HAP-1 (cell line): ENCODE results near the gene SPDYC.

Experiments used
- DNase-seq, 2 experiments: peaks; one replicate each; pipeline ENCODE4 v3.0.0-alpha.2; 2016 to 2020; ENCODE audit warnings: low spot score in 2 of 2
- H3K27me3 ChIP-seq: fragments of 250-450 bp; sonication (Bioruptor Pico); 2 replicates; pipeline ENCODE4 v1.5.1; 2020; ENCODE audit warnings: low read depth, mild to moderate bottlenecking, moderate library complexity
- H3K36me3 ChIP-seq: fragments of 250-450 bp; sonication (Bioruptor Pico); replicated peaks from 2 replicates; pipeline ENCODE4 v1.5.1; 2020; ENCODE audit warnings: mild to moderate bottlenecking
- H3K4me1 ChIP-seq: fragments of 250-450 bp; sonication (Bioruptor Pico); 2 replicates; pipeline ENCODE4 v1.5.1; 2020; ENCODE audit warnings: mild to moderate bottlenecking
- H3K4me3 ChIP-seq: fragments of 250-450 bp; sonication (Bioruptor Pico); 2 replicates; pipeline ENCODE4 v1.5.1; 2020; ENCODE audit warnings: mild to moderate bottlenecking, moderate library complexity
- H3K9me3 ChIP-seq: fragments of 250-450 bp; sonication (Bioruptor Pico); 2 replicates; pipeline ENCODE4 v1.5.1; 2020; ENCODE audit warnings: mild to moderate bottlenecking, moderate library complexity
- in situ Hi-C: fragments of 300-500 bp; cut with MboI; formaldehyde crosslinking; loops from 3 replicates; pipeline ENCODE4 v1.14.3; 2020; ENCODE audit warnings: low sequenced_read_pairs, inconsistent platforms, mixed read lengths

SPDYC gene

DNA sequence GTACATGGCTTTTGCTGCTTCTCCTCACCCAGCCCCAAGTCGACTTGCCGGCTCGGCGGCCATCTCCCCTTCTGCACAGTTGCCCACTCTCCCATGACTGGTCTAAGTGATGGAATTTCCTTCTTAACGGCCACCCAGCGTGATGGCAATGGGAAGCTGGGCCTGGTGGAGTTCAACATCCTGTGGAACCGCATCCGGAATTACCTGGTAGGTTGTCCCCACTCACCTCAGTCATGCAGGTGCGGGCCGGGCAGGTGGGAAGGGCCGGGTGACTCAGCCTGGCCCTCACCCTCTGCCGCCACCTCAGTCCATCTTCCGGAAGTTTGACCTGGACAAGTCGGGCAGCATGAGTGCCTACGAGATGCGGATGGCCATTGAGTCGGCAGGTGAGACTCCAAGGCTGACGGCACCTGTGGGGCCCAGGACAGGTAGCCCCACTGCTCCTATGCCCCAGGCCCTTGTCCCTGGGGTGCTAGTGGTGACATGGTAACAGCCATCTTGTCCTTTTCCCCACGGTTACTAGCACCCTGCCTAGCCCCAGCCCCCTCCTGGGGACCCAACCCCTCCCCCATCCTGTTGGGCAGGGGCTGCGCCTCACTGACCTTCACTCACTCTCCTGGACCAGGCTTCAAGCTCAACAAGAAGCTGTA, 39.8 kb downstream of the SPDYC start:
- H3K9me3 ChIP-seq: no peaks in the 10 kb centered on the region
- no peaks in the 10 kb centered on the region for H3K27me3 ChIP-seq
- in situ Hi-C loops: no loop called here
- H3K4me1 ChIP-seq: no peaks in the 10 kb centered on the region
- H3K36me3 ChIP-seq: peaks cover 15% of the 10 kb centered on the region
- DNase-seq: no peak
- H3K4me3 ChIP-seq: no peak overlapping the region

DNA sequence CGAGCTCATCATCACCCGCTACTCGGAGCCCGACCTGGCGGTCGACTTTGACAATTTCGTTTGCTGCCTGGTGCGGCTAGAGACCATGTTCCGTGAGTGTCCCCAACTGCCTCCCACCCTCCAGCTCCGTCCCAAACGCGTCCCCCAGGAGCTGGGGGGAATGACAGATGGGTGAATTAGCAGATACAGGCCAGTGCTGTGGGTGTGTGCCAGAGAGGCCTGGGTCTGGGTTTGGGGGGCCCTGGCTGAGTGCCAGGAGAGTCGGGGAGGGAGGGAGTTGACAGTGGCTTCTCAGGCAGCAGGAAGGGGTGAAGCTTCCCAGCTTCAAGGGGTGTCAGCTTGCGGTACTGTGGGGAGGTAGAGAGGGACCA, 40.3 kb downstream of the SPDYC start:
- in situ Hi-C loops: no loop called here
- H3K36me3 ChIP-seq: peaks cover 12% of the 10 kb centered on the region

GRCh38 chr11:65210748-65211147, 40.7 kb downstream of the SPDYC start:
- DNase-seq: no peak
- H3K4me3 ChIP-seq: no peak overlapping the region
- in situ Hi-C loops: no loop called here
- H3K27me3 ChIP-seq: no peaks in the 10 kb centered on the region
- H3K9me3 ChIP-seq: no peaks in the 10 kb centered on the region
- peaks cover 11% of the 10 kb centered on the region for H3K36me3 ChIP-seq
- no peaks in the 10 kb centered on the region for H3K4me1 ChIP-seq

More for the DNA sequence above, 40.3 kb downstream of the SPDYC start:
- no peaks in the 10 kb centered on the region for H3K9me3 ChIP-seq
- no peak overlapping the region for H3K4me3 ChIP-seq
- H3K27me3 ChIP-seq: no peaks in the 10 kb centered on the region
- no peaks in the 10 kb centered on the region for H3K4me1 ChIP-seq
- DNase-seq: no peak

- Histone ChIP-seq H3K36me3 (peaks cover 4% of the 10 kb centered on the region; the same call in 1 of the 2 replicates), H3K4me3 (no peak overlapping the region), H3K27me3 (no peaks in the 10 kb centered on the region), H3K9me3 (no peaks in the 10 kb centered on the region), H3K4me1 (no peaks in the 10 kb centered on the region)
- in situ Hi-C loops: no loop called here
- no peak for DNase-seq
Observed at GRCh38 chr11:65211293-65212105, 41.5 kb downstream of the SPDYC start.

- Histone ChIP-seq H3K9me3 (no peaks in the 10 kb centered on the region), H3K4me3 (no peak overlapping the region), H3K36me3 (peaks cover 4% of the 10 kb centered on the region; the same call in 1 of the 2 replicates), H3K4me1 (no peaks in the 10 kb centered on the region), H3K27me3 (no peaks in the 10 kb centered on the region)
- DNase-seq: no peak
- in situ Hi-C loops: no loop called here
Observed at GRCh38 chr11:65212226-65212801, 42.3 kb downstream of the SPDYC start.

GRCh38 chr11:65213322-65214211, 43.5 kb downstream of the SPDYC start:
- Histone ChIP-seq H3K4me1 (no peaks in the 10 kb centered on the region), H3K36me3 (peaks cover 4% of the 10 kb centered on the region; the same call in 1 of the 2 replicates), H3K9me3 (no peaks in the 10 kb centered on the region), H3K27me3 (no peaks in the 10 kb centered on the region), H3K4me3 (no peak overlapping the region)
- in situ Hi-C loops: no loop called here
- DNase-seq: no peak

DNA sequence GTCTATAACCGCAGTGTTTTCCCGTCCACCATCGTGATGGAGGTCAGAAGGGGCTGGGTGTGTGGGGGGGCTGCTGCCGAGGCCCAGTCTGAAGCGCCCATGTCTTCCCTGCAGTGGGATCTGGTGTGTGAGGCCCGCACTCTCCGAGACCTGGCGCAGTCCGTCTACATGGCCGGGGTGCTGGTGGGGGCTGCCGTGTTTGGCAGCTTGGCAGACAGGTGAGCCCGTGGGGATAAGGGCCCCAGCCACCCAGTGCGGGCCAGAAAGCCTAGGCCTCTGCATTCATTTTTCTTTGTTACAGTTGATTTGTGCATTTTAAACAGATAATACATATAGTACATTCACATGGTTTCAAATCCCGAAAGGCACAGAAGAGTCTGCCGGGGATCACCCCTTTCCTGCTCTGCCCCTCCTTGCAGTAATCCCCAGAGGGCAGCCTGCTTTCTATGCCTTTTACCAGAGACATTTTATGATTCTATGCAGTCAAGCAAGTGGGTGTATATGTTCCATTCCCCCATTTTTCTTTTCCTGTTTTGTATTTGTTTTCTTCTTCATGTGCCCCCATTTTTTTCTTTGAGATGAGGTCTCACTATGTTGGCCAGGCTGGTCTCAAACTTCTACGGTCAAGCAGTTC, 44.3 kb downstream of the SPDYC start:
- Histone ChIP-seq H3K9me3 (no peaks in the 10 kb centered on the region), H3K4me1 (no peaks in the 10 kb centered on the region), H3K27me3 (no peaks in the 10 kb centered on the region), H3K36me3 (peaks cover 4% of the 10 kb centered on the region; the same call in 1 of the 2 replicates), H3K4me3 (no peak overlapping the region)
- DNase-seq: no peak
- in situ Hi-C loops: no loop called here

DNA sequence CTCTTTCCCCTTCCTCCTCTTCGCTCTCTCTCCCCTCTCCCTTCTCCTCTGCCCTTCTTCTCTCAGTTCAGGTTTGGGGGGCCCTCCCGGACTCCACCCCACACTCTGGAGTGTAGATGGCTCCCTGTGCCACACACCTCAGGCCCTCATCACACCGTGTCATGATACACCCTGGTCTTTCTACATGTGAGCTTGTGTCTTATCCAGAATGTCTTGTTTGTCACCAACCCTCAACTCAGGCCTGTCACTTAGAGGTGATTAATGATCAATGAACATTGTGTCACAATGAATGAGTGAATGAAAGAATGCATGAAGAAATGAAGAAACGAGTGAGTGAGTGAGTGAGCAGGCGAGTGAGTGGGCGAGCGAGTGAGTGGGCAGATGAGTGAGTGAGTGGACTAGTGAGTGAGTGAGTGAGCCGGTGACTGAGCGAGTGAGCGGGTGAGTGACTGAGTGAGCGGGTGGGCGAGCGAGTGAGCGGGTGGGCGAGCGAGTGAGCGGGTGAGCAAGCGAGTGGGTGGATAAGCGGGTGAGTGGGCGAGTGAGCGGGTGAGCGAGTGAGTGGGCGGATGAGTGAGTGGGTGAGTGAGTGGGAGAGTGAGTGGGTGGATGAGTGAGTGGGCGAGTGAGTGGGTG, 45.5 kb downstream of the SPDYC start:
- DNase-seq: no peak
- no peaks in the 10 kb centered on the region for H3K27me3 ChIP-seq
- H3K4me1 ChIP-seq: peaks cover 4% of the 10 kb centered on the region
- no peaks in the 10 kb centered on the region for H3K9me3 ChIP-seq
- H3K4me3 ChIP-seq: no peak overlapping the region
- H3K36me3 ChIP-seq: 0 out of 2 replicates have a peak, but pooled peaks cover 4% of the 10 kb centered on the region
- in situ Hi-C loops: no loop called here

GRCh38 chr11:65216830-65217229, 46.8 kb downstream of the SPDYC start:
- Histone ChIP-seq H3K4me3 (no peak overlapping the region), H3K4me1 (peaks cover 4% of the 10 kb centered on the region), H3K27me3 (no peaks in the 10 kb centered on the region), H3K36me3 (no peaks in the 10 kb centered on the region), H3K9me3 (no peaks in the 10 kb centered on the region)
- no peak for DNase-seq
- in situ Hi-C loops: no loop called here

GRCh38 chr11:65217441-65218423, 47.7 kb downstream of the SPDYC start:
- no peak overlapping the region for H3K4me3 ChIP-seq
- DNase-seq: no peak
- H3K4me1 ChIP-seq: peaks cover 4% of the 10 kb centered on the region
- no peaks in the 10 kb centered on the region for H3K9me3 ChIP-seq
- no peaks in the 10 kb centered on the region for H3K27me3 ChIP-seq
- H3K36me3 ChIP-seq: no peaks in the 10 kb centered on the region
- in situ Hi-C loops: no loop called here

- H3K9me3 ChIP-seq: no peaks in the 10 kb centered on the region
- H3K27me3 ChIP-seq: no peaks in the 10 kb centered on the region
- no peak for DNase-seq
- H3K36me3 ChIP-seq: no peaks in the 10 kb centered on the region
- in situ Hi-C loops: no loop called here
- peaks cover 4% of the 10 kb centered on the region for H3K4me1 ChIP-seq
- H3K4me3 ChIP-seq: no peak overlapping the region
Observed at GRCh38 chr11:65218446-65218845, 48.4 kb downstream of the SPDYC start.

DNA sequence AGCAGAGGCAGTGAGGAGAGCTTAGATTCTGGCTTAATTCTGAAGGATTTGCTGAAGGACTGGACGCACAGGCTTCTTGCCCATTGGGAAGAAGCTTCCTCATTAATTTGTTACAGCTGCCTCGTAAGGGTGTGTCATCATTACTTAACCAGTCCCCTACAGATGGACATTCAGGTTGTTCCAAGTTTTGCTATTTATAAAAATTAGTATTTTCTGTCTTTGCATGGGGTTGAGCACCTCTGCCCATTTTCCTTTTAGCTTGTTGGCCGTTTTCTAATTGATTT, 49.8 kb downstream of the SPDYC start:
- in situ Hi-C loops: no loop called here
- H3K4me3 ChIP-seq: no peak overlapping the region
- no peak for DNase-seq

More for the DNA sequence above, 49.8 kb downstream of the SPDYC start:
- Histone ChIP-seq H3K4me1 (peaks cover 4% of the 10 kb centered on the region), H3K27me3 (no peaks in the 10 kb centered on the region), H3K9me3 (no peaks in the 10 kb centered on the region), H3K36me3 (no peaks in the 10 kb centered on the region)
